Keratinocyte (primary cell): ENCODE data around the gene TMEM259.
A peak's percentile ranks its signal among the peaks of the same experiment; 100 is the strongest.

Experiments used
- CTCF ChIP-seq, 3 experiments: IDR thresholded peaks in 1 of 3; conservative IDR thresholded peaks in 1 of 3; optimal IDR thresholded peaks in 1 of 3; 2 replicates in 2 of 3; 3 replicates in 1 of 3; pipeline versions ENCODE3 to v1.5.1; 2011; ENCODE audit warnings: low read length in 3 of 3, mild to moderate bottlenecking in 3 of 3, moderate library complexity in 2 of 3, control low read depth in 1 of 3, inconsistent platforms in 1 of 3; ENCODE audit not compliant: insufficient read depth in 2 of 3; ENCODE audit errors: extremely low read depth in 1 of 3
- EZH2 ChIP-seq: IDR thresholded peaks from one replicate; pipeline ENCODE4 v1.6.1; 2012; ENCODE audit warnings: inconsistent platforms, mild to moderate bottlenecking, low read length, moderate library complexity

DNA sequence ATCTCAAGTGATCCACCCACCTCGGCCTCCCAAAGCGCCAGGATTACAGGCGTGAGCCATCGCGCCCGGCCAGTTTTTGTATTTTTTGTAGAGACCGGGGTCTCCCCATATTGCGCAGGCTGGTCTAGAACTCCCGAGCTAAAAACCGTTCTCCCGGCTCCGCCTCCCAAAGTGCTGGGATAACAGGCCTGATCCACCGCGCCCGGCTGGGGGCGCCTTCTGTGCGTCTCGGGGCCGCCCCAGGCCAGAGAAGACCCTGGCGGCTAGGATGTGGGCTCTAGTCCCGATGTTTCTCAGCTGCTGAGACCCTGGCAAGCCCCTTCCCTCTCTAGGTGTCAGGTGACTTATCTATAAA, 49.6 kb upstream of the TMEM259 start:
- TF ChIP-seq CTCF (optimal IDR thresholded peaks at IDR 0.05 in 1 of 3, IDR thresholded peaks at IDR 0.05 in 1 of 3, conservative IDR thresholded peaks at IDR 0.05 in 1 of 3; ENCODE audit: extremely low read depth in 1 of 3, insufficient read depth in 2 of 3, low read length in 3 of 3) (peak in 1 of 3 experiments; percentile 25), EZH2 (no peak)
